T-helper 2 cell treated with Interferon-gamma antibody and Interleukin-4, amounts not matched to agents 100 ng/mL and 5 ng/mL, for 36 hours (primary cell): ENCODE results near the gene GUCA1C. TPM values are rescaled to one million over a fixed set of nuclear protein-coding genes. Genes with fewer than 3 reads are reported as not detected.

Experiments used
- intact Hi-C: fragments of 100-400 bp; cut with micrococcal nuclease; formaldehyde crosslinking; loops from one replicate; pipeline ENCODE4 v1.15.1; 2023
- total RNA-seq: library from RNA; stranded (reverse); gene quantifications from 2 replicates; pipeline ENCODE4 v1.2.3, GENCODE V29; 2022

Gene GUCA1C
- total RNA-seq = not detected in 2 replicates

GRCh38 chr3:108953700-108954099 lies at the start of gene GUCA1C:
Gene GUCA1C, minus strand, starts transcription at chr3:108953879. Its CDS starts 117 bp downstream, at chr3:108953762.
- intact Hi-C loops = no loop called here

GRCh38 chr3:108998436-108998835 lies 44.8 kb upstream of the GUCA1C start:
- intact Hi-C loops = no loop called here

- intact Hi-C loops = no loop called here
Measured at GRCh38 chr3:108985844-108986243, 32.2 kb upstream of the GUCA1C start.

GRCh38 chr3:108983051-108983450 lies 29.4 kb upstream of the GUCA1C start:
- intact Hi-C loops = no loop called here

- intact Hi-C loops = no loop called here
Measured at GRCh38 chr3:108976058-108976457, 22.4 kb upstream of the GUCA1C start.

- intact Hi-C loops = no loop called here
Measured at GRCh38 chr3:108973019-108973418, 19.3 kb upstream of the GUCA1C start.

- intact Hi-C loops = no loop called here
Measured at GRCh38 chr3:108972482-108972881, 18.8 kb upstream of the GUCA1C start.

- intact Hi-C loops = no loop called here
Measured at GRCh38 chr3:108970561-108970960, 16.9 kb upstream of the GUCA1C start.

GRCh38 chr3:108966773-108967172 lies 13.1 kb upstream of the GUCA1C start:
- intact Hi-C loops = no loop called here

- intact Hi-C loops = no loop called here
Measured at GRCh38 chr3:108959017-108959416, 5.3 kb upstream of the GUCA1C start.

GRCh38 chr3:108953210-108953609 lies 469 bp downstream of the GUCA1C start:
- intact Hi-C loops = no loop called here

- intact Hi-C loops = no loop called here
Measured at GRCh38 chr3:108951820-108952501, 1.7 kb downstream of the GUCA1C start.

GRCh38 chr3:108947855-108948254 lies 5.8 kb downstream of the GUCA1C start:
- intact Hi-C loops = no loop called here

- intact Hi-C loops = no loop called here
Measured at GRCh38 chr3:108946292-108947285, 7.1 kb downstream of the GUCA1C start.

- intact Hi-C loops = no loop called here
Measured at GRCh38 chr3:108940568-108941263, 13.0 kb downstream of the GUCA1C start.

- intact Hi-C loops = no loop called here
Measured at GRCh38 chr3:108940166-108940565, 13.5 kb downstream of the GUCA1C start.

GRCh38 chr3:108936924-108937689 lies 16.6 kb downstream of the GUCA1C start:
- intact Hi-C loops = no loop called here

GRCh38 chr3:108931035-108931434 lies 22.6 kb downstream of the GUCA1C start:
- intact Hi-C loops = no loop called here

GRCh38 chr3:108918866-108919265 lies 34.8 kb downstream of the GUCA1C start:
- intact Hi-C loops = loop anchor here (5.0 kb wide), 2 partner anchors 157 to 163 kb away; no protein-coding TSS in a partner anchor

GRCh38 chr3:108914774-108915641 lies 38.7 kb downstream of the GUCA1C start:
- intact Hi-C loops = loop anchor here (1.0 to 5.0 kb wide), 7 partner anchors 78 to 426 kb away; partner anchors contain the start of genes CIP2A and DZIP3
